GM13977 (cell line): ENCODE data around the gene CD58.
"Not testable (repeated sequence)": the region's sequence is repeated elsewhere in the genome, so short reads cannot be mapped to it uniquely, and the experiment has no call there.

Experiments
- DNase-seq: peaks from one replicate; pipeline ENCODE4 v3.0.0; 2012; ENCODE audit warnings: low spot score
- in situ Hi-C: fragments of 300-500 bp; cut with MboI; formaldehyde crosslinking; loops from one replicate; pipeline ENCODE4 v1.12.0; 2022; ENCODE audit warnings: low sequenced_read_pairs, low pct_unique_long_range_greater_than_20kb, mixed read lengths, inconsistent platforms; ENCODE audit not compliant: unreplicated experiment
- TF ChIP-seq, protein P1 (sequence below): IDR thresholded peaks from 2 replicates; pipeline ENCODE4 v1.5.1; 2012; ENCODE audit warnings: mild to moderate bottlenecking, control low read depth; ENCODE audit not compliant: insufficient read depth; ENCODE audit errors: extremely low read depth, missing control alignments

Gene CD58

DNA sequence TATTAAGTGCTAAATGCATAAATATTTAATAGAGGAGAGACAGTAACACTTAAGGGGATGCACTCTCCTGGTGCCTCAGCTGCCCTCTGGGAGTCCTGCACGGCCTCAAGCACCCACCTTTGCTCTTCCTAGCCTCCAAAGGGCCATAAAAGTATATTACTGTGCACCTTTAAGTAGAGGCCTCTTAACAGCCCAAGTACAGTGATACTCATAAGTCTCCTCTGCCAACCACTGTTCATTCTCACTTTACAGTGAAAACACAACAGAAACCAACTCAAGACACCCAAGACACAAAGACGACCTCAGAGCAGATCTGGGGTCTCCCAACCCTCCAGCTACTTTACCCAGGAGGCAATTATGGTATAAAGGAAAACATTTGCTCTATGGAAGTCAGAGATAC, 26.6 kb upstream of the CD58 start:
- in situ Hi-C loops: loop anchor here (25.0 kb wide), 1 partner anchor 215 kb away; no protein-coding TSS in a partner anchor
- DNase-seq: not testable (repeated sequence)

DNA sequence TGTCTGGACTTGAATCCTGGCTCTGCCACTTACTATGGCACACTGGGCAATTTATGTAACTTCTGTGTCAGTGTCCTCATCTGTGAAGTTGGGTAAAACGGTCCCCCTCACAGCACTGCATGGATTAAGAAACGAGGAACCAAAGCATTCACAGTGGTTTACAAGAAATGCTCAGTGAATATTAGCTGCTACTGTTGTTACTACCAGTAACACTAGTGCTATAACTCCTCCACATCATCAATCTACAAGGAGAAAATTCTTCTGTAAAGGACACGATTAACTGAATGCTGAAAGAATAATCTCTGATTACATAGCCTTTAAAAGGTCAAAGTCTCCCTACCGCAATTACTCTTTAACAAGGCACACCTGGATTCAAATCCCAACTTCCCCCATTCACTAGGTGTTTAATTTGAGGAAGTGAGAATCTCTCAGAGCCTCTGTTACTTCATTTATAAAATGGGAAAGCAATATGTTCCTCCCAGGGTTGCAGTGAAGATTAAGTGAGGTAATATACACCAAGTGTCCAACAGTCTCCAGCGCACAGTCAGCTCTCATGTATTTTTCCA, 26.0 kb upstream of the CD58 start:
- not testable (repeated sequence) for DNase-seq
- in situ Hi-C loops: loop anchor here (25.0 kb wide), 1 partner anchor 215 kb away; no protein-coding TSS in a partner anchor

DNA sequence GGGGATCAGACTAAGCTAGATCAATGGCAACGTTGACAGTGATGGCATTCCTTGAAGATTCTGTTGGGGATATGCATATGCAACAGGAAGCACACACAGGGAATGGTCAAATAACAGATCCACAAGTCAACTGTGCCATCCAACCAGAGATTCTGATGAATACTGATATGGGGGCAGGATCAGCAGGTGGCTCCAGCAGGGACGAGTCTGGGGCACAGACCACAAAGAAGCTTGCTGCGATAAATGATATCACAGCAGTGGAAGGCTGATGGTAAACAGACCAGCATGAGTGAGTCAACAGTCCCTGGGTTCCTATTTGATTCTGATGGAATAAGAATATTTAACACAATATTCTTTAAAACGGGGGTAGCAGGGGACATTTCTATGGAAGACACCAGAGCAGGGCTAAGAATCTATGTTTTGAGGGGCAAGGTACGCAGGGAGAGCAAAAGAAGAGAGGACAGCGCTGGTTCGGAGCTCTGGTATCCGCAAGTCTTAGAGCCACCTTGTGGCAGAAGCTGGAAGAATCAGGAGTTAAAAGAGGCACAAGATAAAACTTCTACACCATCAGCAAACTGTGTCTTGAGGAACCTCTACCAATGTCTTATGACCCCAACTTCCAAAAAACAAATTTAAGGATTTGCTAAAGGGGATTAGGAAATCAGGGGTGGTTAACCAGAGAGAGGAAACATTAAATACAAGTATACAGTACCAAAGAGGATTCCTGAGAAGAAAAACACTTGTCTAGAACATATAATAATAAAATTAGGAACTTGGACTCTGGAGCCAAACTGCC, 25.3 kb upstream of the CD58 start:
- in situ Hi-C loops: loop anchor here (25.0 kb wide), 1 partner anchor 216 kb away; no protein-coding TSS in a partner anchor
- not testable (repeated sequence) for DNase-seq

DNA sequence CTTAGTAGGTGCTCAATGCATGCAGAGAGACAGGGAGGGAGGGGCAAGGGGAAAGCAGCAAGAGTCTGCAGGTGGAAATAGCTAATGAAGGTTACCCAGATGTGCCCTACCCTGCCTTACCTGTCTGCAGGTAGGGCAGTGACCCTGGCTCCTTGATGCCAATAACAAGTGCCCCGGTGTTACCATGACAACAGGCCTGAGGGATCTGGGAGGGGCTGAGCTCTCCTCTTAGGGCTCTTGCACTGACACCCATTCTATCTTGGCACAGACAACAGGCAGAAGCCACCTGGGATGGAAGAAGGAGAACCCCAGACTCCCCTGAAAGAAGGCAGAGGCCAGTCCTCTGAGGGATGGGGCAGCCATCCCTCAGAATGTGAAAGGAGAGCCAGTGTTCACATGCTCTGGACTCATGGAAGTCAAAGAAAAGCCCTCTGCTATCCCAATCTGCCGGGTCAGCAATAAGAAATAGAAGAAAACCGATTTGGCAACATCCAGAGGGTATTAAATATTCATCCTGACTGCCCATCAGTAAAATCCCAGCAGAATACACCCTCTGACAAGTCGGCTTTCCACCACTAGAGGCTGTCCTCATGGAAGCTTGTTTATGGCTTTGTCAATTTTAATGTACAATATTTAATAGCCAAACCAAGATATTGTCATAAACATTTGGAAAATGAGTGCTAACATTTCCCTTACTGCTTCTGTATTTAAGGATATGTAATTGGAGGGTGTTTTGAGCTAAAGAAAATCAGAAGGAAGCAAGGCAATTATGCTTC, 24.4 kb upstream of the CD58 start:
- in situ Hi-C loops: loop anchor here (25.0 kb wide), 1 partner anchor 217 kb away; no protein-coding TSS in a partner anchor
- DNase-seq: not testable (repeated sequence)

More for the DNA sequence above, 25.3 kb upstream of the CD58 start:
- TF ChIP-seq, protein P1, sequence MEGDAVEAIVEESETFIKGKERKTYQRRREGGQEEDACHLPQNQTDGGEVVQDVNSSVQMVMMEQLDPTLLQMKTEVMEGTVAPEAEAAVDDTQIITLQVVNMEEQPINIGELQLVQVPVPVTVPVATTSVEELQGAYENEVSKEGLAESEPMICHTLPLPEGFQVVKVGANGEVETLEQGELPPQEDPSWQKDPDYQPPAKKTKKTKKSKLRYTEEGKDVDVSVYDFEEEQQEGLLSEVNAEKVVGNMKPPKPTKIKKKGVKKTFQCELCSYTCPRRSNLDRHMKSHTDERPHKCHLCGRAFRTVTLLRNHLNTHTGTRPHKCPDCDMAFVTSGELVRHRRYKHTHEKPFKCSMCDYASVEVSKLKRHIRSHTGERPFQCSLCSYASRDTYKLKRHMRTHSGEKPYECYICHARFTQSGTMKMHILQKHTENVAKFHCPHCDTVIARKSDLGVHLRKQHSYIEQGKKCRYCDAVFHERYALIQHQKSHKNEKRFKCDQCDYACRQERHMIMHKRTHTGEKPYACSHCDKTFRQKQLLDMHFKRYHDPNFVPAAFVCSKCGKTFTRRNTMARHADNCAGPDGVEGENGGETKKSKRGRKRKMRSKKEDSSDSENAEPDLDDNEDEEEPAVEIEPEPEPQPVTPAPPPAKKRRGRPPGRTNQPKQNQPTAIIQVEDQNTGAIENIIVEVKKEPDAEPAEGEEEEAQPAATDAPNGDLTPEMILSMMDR: peak; percentile 52

DNA sequence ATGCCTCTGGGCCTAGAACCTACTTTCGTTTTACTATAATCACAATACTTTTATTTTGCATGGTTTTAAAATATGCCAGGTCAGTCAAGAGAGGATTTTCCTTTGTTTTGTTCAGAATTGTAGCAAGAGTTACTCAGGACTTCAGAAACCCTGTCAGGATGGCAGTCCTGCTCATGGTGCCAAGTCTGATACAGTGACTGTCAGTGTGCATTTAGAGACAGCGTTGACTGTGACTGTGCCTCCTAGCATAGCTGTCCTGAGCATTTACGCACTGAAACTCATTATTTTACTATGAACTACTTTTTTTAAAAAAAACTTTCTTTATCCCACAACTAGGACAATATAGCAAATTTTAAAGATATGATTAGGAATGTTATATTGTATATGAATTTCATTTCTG, 23.2 kb upstream of the CD58 start:
- DNase-seq: not testable (repeated sequence)

DNA sequence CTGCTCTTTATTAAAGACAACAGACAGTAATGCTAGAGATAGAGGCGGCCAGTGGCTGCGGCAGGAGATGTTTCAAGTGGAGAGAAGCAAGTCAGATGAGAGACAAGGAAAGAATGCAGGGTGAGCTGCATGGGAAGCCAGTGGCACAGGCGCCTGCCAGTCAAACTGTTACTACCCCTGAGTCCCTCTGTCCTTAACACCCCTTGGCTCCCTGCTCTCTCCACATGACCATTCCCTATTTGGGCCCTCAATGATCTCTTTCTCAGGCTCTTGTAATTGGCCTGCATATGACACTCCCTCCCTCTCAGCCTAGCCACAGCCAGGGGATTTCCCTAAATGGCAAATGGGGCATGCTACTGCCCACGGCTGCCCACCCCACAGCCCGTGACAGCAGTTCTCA, 22.6 kb upstream of the CD58 start:
- in situ Hi-C loops: loop anchor here (25.0 kb wide), 1 partner anchor 219 kb away; no protein-coding TSS in a partner anchor
- DNase-seq: not testable (repeated sequence)

More for the DNA sequence above, 23.2 kb upstream of the CD58 start:
- in situ Hi-C loops: loop anchor here (25.0 kb wide), 1 partner anchor 218 kb away; no protein-coding TSS in a partner anchor

DNA sequence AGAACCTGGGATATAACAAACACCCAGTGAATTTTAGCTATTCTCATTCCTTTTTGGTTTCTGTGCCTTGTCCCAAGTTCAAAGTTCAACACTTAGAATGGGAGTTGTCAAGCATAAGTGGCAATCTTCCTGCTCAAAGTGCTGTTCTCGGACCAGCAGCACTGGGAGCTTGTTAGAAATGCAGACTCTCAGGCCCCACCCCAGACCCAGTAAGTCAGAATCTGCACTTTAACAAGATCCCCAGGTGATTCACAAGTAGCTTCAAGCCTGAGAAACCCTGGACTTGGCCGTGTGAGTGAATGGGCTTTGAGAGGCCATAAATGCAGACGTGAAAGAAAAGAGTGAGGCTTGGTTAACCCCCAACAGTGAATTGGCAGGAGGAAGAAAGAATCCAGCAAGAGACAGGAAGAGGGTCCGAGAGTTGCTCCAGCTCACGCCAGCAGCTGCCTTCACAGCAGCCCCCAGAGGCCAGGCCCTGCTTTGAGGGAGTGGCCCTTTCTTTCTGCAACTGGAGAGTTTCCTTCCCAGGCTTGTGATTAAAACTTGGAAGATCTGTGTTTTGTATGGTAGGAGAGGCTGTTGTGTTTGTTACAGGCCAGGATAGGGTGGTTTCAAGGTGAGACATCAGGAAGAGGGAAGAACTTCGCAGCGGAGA, 21.3 kb upstream of the CD58 start:
- DNase-seq: not testable (repeated sequence)
- in situ Hi-C loops: loop anchor here (25.0 kb wide), 1 partner anchor 220 kb away; no protein-coding TSS in a partner anchor

DNA sequence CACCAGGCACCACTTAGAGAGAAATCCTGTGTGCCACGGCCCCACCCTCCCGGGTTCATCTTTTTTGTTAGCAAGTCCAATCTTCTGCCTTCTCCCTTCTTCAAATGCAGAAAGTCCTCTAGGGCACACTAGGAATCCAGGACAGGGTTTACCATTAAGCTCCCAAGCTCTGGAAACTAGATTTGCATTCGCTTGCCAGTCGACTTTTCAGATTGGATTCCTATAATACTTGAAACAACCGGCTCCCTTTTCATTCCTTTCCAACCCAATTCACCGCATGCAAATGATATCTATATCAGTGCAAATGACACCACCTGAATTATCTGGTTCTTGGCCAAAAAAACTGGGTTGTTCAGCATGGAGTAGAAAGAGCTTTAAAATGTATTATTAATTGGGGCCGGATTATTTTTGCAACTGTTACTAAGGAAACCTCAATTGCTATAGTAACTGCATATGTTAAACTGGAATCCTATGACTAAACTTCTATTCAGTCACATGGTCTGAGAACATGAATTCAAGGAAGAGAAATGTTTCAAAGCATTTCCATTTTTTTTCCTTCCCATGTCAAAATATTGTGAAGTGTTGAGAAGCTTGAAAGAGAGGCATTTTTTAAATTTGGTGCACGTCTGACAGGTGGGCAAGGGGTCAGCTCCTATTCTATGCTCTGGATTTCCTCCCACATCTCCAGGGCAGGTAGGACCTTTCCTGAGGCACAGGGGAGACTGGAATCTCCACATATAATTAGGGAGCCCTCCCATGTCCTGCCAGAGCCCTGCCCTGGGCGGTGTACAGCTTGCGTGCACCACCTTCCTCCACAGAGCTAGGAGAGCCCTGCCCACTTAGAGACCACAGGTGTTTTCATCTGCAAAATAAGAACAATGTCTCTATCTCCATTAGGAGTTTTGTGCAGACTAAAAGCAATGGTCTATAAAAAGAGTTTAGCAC, 20.5 kb upstream of the CD58 start:
- DNase-seq: not testable (repeated sequence)
- in situ Hi-C loops: loop anchor here (25.0 kb wide), 1 partner anchor 221 kb away; no protein-coding TSS in a partner anchor

DNA sequence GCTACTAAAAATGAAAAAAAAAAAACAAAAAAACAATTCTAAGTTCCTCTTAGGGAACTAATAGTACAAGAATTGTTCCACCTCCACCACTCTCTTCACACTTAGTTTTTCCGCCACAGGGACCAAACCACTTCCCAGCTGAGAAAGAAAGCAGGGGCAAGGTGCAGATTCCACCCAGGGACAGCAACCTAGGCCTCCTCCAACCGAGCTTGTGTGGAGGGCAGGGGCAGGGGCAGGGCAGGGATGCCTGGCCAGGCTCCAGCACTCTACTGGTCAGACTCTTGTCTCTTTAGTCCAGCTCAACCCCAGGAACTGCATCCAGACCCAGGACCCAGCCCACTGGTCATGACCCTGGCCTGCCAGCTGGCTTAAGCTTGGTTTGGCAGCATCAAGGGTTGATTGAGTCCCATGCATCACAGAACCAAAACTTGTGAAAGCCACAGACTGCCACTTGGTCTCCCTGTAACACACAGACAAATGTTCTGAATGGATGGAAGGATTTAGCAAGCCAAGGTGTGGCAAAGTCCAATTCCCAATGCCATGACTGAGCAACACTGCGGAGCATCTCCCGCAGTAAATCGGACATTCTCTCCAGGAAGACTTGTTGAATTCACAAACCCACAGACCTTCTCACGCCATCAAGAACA, 19.7 kb upstream of the CD58 start:
- in situ Hi-C loops: loop anchor here (25.0 kb wide), 1 partner anchor 222 kb away; no protein-coding TSS in a partner anchor
- DNase-seq: not testable (repeated sequence)

DNA sequence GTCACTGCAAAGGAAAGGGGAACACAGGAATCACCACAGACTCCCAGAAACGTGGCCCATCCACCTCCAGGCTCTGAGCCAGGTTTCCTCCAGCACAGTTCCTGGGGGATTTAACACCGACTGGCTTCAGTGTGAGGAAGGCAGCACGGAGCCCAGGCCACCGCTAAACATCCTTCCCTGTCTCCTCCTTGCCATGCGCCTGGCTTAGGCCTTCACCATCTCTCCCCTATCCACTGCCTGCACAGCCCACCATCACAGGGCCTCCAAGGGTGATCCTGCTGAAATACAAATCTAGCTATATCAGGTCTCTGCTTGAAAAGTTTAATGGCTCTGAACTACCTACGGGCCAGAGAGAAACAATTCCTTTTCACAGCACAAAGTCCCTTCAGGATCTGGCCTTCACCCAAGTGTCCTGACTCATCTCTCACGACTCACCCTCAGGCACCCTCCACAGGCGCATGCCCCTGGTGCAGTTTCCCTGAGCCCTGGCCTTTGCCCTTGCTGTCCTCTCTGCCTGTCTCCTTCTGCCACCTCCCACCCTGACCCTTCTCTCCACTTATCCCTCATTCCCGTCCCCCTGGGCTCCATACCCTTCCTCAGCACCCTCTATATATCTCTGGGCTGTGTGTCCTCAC, 18.4 kb upstream of the CD58 start:
- in situ Hi-C loops: loop anchor here (10.0 to 25.0 kb wide), 2 partner anchors 86 to 223 kb away; no protein-coding TSS in a partner anchor
- not testable (repeated sequence) for DNase-seq
